Loucy (cell line): ENCODE measurements around the gene GDPD5.

Experiments used
- H2AFZ ChIP-seq: fragments of 200-600 bp; sonication (generic); 2 replicates; pipeline ENCODE4 v1.6.0; 2016; ENCODE audit warnings: antibody characterized with exemption, mild to moderate bottlenecking, low read length, moderate library complexity
- H3F3A ChIP-seq: fragments of 200-600 bp; 2 replicates; pipeline ENCODE4 v1.6.0; 2016; ENCODE audit warnings: antibody characterized with exemption, low read depth, mild to moderate bottlenecking
- H3K27me3 ChIP-seq: fragments of 200-600 bp; sonication (generic); 2 replicates; pipeline ENCODE4 v1.6.1; 2014; ENCODE audit warnings: low read length, mild to moderate bottlenecking; ENCODE audit not compliant: insufficient read depth, poor library complexity, severe bottlenecking
- H3K36me3 ChIP-seq: fragments of 200-600 bp; sonication (generic); 2 replicates; pipeline ENCODE4 v1.6.1; 2016; ENCODE audit warnings: low read length; ENCODE audit not compliant: insufficient read depth
- H3K4me1 ChIP-seq: fragments of 200-600 bp; sonication (generic); 2 replicates; pipeline ENCODE4 v1.5.1; 2014; ENCODE audit warnings: low read length, mild to moderate bottlenecking; ENCODE audit not compliant: insufficient read depth, poor library complexity, severe bottlenecking
- H3K4me2 ChIP-seq: fragments of 200-600 bp; sonication (generic); 2 replicates; pipeline ENCODE4 v1.6.0; 2014; ENCODE audit warnings: antibody characterized with exemption, low read length, low read depth, mild to moderate bottlenecking; ENCODE audit not compliant: poor library complexity, severe bottlenecking
- H3K4me3 ChIP-seq: fragments of 200-600 bp; sonication (generic); 2 replicates; pipeline ENCODE4 v1.5.1; 2014; ENCODE audit warnings: low read length, mild to moderate bottlenecking, mixed read lengths; ENCODE audit not compliant: poor library complexity, severe bottlenecking
- H3K79me2 ChIP-seq: fragments of 200-600 bp; sonication (generic); 2 replicates; pipeline ENCODE4 v1.6.1; 2014; ENCODE audit warnings: low read length; ENCODE audit not compliant: insufficient read depth
- H3K9ac ChIP-seq: fragments of 200-600 bp; sonication (generic); 2 replicates; pipeline ENCODE4 v1.6.0; 2014; ENCODE audit warnings: mild to moderate bottlenecking, low read depth, low read length, moderate library complexity; ENCODE audit not compliant: poor library complexity, severe bottlenecking
- H3K9me2 ChIP-seq: fragments of 200-600 bp; sonication (generic); replicated peaks from 2 replicates; pipeline ENCODE4 v1.6.1; 2016; ENCODE audit warnings: low read depth, low read length, mixed read lengths
- H3K9me3 ChIP-seq: fragments of 200-600 bp; sonication (generic); 2 replicates; pipeline ENCODE4 v1.6.1; 2014; ENCODE audit warnings: mild to moderate bottlenecking, antibody characterized with exemption, low read length, low read depth; ENCODE audit not compliant: insufficient read depth
- H4K20me1 ChIP-seq: fragments of 200-600 bp; sonication (generic); 2 replicates; pipeline ENCODE4 v1.6.0; 2014; ENCODE audit warnings: antibody characterized with exemption, low read length, mild to moderate bottlenecking; ENCODE audit not compliant: insufficient read depth, poor library complexity, severe bottlenecking
- EZH2phosphoT487 ChIP-seq: fragments of 200-600 bp; IDR thresholded peaks from 2 replicates; pipeline ENCODE4 v1.6.1; 2018; ENCODE audit warnings: antibody characterized with exemption, mild to moderate bottlenecking, moderate library complexity, borderline replicate concordance
- TF ChIP-seq, protein P1 (sequence below): fragments of 200-600 bp; sonication (generic); conservative IDR thresholded peaks from 2 replicates; pipeline ENCODE4 v1.5.1; 2014; ENCODE audit warnings: mild to moderate bottlenecking, antibody characterized with exemption, low read length

Gene GDPD5

DNA sequence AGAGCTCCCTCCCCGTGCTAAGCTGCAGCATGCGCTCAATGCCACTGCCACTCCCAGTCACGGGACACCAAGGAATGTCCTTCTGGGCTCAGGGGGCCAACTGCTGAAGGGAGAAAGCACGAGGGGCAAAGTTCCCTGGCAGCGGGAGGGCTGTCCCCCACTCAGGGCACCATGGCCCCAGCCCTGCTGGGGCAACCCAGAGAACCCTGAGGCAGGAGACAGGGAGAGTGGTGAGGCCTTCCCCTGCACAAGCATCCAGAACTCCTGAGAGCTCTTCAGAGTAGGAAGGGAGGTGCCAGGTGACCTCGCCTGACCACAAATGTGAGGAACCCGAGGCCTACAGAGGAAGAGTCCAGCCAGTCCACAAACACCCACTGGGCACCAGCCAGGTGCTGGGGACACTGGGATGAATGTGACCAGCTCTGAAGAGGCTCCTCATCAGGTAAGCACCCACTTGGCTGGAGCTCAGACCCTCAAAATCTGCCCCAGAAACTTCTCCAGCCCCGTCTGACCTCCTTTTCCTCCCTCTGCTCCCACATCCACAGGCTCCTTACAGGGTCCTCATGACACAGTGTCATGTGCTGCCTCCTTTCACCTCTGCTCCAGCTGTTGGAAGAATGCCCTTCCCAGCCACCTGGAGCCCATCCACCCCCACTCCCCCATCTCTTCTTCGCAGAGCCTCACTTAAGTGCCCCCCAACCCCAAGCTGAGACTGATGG, 15.6 kb downstream of the GDPD5 start:
- Histone ChIP-seq H3K9ac (no peak overlapping the region), H3K4me3 (no peak overlapping the region), H3K27me3 (no peaks in the 10 kb centered on the region), H3K4me1 (peaks cover 6% of the 10 kb centered on the region), H2AFZ (no peak overlapping the region), H3K36me3 (no peaks in the 10 kb centered on the region), H3K4me2 (no peak overlapping the region), H3K9me3 (no peaks in the 10 kb centered on the region), H4K20me1 (no peaks in the 10 kb centered on the region), H3K9me2 (no peaks in the 10 kb centered on the region), H3K79me2 (no peaks in the 10 kb centered on the region), H3F3A (no peaks in the 10 kb centered on the region)
- TF ChIP-seq, protein P1, sequence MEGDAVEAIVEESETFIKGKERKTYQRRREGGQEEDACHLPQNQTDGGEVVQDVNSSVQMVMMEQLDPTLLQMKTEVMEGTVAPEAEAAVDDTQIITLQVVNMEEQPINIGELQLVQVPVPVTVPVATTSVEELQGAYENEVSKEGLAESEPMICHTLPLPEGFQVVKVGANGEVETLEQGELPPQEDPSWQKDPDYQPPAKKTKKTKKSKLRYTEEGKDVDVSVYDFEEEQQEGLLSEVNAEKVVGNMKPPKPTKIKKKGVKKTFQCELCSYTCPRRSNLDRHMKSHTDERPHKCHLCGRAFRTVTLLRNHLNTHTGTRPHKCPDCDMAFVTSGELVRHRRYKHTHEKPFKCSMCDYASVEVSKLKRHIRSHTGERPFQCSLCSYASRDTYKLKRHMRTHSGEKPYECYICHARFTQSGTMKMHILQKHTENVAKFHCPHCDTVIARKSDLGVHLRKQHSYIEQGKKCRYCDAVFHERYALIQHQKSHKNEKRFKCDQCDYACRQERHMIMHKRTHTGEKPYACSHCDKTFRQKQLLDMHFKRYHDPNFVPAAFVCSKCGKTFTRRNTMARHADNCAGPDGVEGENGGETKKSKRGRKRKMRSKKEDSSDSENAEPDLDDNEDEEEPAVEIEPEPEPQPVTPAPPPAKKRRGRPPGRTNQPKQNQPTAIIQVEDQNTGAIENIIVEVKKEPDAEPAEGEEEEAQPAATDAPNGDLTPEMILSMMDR, result no peak
- TF ChIP-seq EZH2phosphoT487, result no peak

DNA sequence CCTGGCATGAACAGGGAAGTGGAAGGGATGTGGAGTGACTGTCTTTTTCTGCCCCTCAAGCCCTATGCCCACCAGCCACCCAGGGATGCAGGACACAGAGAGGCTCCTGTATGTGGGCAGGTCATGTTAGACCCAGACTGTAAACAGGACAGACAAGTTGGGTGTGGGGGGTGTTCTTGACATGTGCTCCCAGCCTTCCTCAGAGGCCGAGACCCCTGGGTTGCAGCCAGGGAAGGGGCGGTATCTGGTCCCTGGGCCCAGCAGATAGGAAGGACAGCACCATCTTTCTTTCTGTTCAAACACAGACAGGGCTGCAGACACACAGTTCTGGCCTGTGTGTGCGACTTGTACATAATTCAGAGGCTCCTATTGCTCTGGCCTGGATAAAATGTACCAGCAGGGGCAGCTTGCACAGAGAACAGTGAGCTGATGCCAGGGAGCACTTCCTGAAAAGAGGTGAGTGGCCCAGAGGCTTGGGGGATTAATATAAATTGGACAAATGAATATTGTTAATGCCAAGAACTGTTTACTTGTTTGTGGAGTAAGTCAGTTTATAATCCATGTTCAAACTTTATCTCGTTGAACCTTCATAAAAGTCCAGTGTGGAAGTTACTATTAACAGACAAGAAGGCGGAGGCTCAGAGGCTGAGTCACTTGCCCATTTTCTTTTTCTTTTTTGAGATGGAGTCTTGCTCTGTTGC, 16.6 kb downstream of the GDPD5 start:
- no peaks in the 10 kb centered on the region for H3K36me3 ChIP-seq
- H3K4me3 ChIP-seq, result no peak overlapping the region
- H4K20me1 ChIP-seq, result no peaks in the 10 kb centered on the region
- TF ChIP-seq EZH2phosphoT487, result no peak
- TF ChIP-seq, protein P1, result no peak
- no peaks in the 10 kb centered on the region for H3K9me3 ChIP-seq
- no peaks in the 10 kb centered on the region for H3K9me2 ChIP-seq
- H3K4me2 ChIP-seq, result no peak overlapping the region
- no peaks in the 10 kb centered on the region for H3K27me3 ChIP-seq
- H3K79me2 ChIP-seq, result no peaks in the 10 kb centered on the region
- H3F3A ChIP-seq, result no peaks in the 10 kb centered on the region
- no peak overlapping the region for H2AFZ ChIP-seq
- peaks cover 6% of the 10 kb centered on the region for H3K4me1 ChIP-seq
- H3K9ac ChIP-seq, result no peak overlapping the region

DNA sequence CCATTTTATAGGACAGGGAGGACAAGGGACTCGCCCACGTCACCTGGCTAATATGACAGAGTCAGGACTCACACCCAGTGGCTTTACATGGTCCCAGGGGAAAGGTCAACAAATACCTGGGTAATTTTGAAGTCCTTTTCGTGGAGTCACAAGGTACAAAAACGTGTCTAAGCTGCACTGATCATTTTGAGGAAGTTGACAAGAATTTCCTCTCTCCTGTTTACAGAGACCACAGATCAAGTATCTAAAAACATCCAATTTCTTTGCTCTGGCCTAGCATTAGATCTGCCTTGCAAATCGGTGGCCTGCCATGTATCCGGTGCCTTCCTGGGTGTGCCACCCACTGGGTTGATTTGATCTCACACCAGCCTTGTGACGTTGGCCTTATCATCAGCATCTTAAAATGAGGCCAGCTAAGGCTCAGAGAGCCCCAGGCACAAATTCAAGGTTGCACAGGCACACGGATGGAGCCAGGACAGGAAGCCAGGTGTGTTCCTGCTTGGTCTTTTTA, 17.6 kb downstream of the GDPD5 start:
- no peaks in the 10 kb centered on the region for H3F3A ChIP-seq
- TF ChIP-seq EZH2phosphoT487, result no peak
- TF ChIP-seq, protein P1, result no peak
- no peak overlapping the region for H3K4me2 ChIP-seq
- H4K20me1 ChIP-seq, result no peaks in the 10 kb centered on the region
- H2AFZ ChIP-seq, result no peak overlapping the region
- no peaks in the 10 kb centered on the region for H3K27me3 ChIP-seq
- H3K9me3 ChIP-seq, result no peaks in the 10 kb centered on the region
- H3K4me3 ChIP-seq, result no peak overlapping the region
- H3K9ac ChIP-seq, result no peak overlapping the region
- H3K79me2 ChIP-seq, result no peaks in the 10 kb centered on the region
- H3K36me3 ChIP-seq, result no peaks in the 10 kb centered on the region
- peaks cover 6% of the 10 kb centered on the region for H3K4me1 ChIP-seq
- no peaks in the 10 kb centered on the region for H3K9me2 ChIP-seq
